GM18909 (cell line): ENCODE data around the gene CD4.

Source experiments
- ATAC-seq: cut with Tn5 transposase; IDR thresholded peaks from one replicate; pipeline ENCODE4 v1.9.1; 2021; ENCODE audit warnings: mild to moderate bottlenecking; ENCODE audit not compliant: unreplicated experiment, poor library complexity

Gene CD4

DNA sequence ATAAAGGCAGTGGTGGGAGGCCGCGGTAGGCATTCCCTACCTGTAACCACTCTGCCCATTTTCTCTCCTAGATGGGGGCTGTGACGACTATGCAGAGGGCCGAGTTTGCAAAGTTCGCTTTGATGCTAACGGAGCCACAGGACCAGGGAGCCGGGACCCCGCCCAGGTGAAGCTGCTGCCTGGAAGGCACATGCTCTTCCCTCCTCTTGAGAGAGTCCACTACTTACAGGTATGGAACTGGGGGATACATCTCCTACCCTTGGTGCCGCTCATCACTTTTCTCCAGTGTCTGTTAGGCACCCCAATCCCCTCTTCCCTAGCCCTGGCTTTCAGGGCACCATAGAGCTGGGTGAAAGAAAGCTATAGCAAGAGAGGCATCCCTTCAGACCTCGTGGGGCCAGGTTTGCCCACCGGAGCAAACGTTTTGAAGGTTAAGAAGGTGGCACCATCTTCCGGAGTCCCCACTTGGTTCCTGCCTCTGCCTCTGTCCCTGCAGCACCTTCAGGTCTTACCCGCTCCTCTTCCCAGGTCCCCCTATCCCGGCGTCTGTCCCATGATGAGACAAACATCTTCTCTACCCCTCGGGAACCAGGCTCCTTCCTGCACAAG, 36.9 kb downstream of the CD4 start:
- ATAC-seq, result no peak

DNA sequence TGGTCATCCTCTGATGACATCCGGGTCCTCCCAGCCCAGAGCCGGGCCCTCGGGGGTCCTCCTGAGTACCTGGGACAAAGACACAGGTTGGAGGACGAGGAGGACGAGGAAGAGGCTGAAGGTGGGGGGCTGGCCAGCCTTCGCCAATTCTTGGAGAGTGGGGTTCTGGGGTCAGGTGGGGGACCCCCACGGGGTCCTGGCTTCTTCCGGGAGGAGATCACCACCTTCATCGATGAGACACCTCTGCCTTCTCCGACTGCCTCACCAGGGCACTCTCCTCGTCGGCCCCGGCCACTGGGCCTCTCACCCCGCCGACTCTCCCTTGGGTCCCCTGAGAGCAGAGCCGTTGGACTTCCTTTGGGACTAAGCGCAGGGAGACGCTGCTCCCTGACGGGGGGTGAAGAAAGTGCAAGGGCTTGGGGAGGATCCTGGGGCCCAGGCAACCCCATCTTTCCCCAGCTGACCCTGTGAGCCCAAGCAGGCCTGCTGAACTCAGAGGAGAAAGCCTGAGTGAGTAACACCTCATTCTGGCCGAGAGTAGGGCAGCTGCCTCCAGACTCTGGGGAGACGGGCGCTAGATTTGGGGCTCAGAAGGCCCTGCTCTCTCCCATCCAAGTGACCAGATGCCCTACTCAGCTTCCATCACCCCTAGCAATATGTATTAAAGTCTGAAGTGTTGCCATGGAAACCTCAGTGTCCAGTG, 37.6 kb downstream of the CD4 start:
- ATAC-seq, result no peak

DNA sequence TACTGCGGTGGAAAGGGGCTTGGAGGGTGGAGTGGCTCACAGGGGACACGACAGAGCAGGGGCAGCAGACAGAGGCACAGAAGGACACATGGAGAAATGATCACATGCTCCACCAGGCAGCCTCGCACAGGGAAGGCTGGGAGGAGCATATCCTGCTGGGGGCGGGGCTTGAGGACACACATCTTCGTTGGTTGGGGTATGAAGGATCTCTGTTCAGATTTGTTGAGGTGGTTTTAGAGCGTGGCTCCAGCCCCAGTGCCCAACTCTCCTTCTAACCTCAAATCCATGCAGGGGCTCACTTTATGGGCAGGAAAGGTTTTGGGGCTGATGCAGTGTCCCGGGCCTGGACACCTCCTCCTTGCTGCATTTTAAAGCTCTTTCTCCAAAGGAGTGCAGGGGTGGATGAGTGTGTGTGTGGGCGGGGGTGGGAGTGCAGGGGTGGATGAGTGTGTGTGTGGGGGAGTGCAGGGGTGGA, 38.1 kb downstream of the CD4 start:
- ATAC-seq, result no peak

DNA sequence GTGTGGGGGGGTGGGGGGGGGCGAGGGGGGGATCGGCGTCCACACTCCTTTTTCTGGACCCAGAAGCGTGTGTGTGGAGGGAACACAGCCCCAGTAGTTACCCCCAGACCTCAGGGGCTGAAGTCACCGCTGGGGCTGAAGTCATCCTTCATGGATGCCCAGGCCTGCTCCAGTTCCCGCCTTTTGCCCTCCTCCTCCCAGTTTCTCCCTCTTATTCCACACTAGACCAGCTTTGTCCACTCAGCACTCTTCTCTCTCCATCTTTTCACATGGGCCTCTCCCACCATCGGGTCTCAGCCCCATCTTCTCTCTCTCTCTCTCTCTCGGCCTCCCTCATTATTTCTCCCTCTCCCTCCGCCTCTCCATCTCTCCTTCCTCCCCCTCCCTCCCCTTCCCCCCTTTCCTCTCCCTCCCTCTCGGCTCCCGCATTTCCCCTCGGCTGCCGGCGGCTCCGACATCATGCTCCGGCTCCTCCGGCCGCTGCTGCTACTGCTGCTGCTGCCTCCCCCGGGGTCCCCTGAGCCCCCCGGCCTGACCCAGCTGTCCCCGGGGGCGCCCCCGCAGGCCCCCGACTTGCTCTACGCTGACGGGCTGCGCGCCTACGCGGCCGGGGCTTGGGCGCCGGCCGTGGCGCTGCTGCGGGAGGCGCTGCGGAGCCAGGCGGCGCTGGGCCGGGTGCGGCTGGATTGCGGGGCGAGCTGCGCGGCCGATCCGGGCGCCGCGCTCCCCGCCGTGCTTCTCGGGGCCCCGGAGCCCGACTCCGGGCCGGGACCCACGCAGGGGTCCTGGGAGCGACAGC, 38.9 kb downstream of the CD4 start, which contains the start of gene P3H3:
Gene P3H3, plus strand, starts transcription at position 426 of the 799 bp plus-strand sequence. Its CDS starts 34 bp downstream, at position 460.
- no peak for ATAC-seq

DNA sequence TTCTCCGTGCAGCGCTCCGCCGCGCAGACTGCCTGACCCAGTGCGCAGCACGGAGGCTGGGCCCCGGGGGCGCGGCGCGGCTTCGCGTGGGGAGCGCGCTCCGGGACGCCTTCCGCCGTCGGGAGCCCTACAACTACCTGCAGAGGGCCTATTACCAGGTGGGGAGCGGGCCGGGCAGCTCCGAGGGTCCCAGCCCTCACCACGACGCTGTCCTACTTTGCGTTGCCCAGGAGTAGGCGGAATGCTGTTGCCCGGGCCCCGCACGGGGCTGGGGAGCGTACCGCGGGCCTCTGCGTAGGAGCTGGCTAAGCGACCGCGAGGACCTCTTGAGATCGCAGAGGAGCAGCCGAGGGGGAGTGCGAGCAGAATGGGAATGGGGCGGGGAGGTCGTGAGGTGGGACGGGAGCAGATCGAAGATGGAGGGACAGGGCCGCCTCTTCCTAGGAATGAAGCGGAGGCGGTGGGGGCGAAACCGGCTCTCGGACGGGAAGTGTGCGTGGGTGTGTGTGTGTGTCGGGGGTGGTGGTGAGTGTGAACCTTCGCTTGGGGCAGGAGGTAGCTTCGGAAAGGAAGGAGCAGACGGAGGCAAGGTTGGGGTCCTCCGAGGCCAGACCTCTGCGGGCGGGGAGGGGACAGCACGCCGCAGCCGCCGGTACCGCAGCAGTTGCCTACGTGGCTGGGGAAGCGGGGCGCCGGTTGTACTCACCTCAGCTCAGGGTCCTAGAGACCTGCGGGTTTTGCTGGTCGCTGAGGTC, 39.6 kb downstream of the CD4 start:
- no peak for ATAC-seq

- ATAC-seq, result no peak
These were observed 40.4 kb downstream of the CD4 start for GRCh38 chr12:6829536-6830220.

DNA sequence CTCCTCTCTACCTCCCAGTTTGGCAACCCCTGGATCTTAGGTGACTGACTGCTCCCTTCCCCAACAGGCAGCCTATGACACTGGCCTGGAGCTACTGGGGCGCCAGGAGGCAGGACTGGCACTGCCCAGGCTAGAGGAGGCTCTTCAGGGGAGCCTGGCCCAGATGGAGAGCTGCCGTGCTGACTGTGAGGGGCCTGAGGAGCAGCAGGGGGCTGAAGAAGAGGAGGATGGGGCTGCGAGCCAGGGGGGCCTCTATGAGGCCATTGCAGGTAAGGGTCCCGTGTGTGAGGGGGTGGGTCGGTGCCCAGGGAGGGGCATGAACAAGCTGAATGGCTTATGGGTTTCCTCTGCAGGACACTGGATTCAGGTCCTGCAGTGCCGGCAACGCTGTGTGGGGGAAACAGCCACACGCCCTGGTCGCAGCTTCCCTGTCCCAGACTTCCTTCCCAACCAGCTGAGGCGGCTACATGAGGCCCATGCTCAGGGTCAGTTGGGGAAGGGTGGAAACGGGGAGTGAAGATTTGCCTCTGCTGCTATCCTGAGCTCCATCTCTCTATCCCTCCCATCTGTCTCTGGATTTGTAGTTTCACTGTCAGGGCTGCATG, 41.1 kb downstream of the CD4 start:
- ATAC-seq, result no peak

- ATAC-seq, result no peak
These were observed 41.7 kb downstream of the CD4 start for GRCh38 chr12:6830999-6831398.

DNA sequence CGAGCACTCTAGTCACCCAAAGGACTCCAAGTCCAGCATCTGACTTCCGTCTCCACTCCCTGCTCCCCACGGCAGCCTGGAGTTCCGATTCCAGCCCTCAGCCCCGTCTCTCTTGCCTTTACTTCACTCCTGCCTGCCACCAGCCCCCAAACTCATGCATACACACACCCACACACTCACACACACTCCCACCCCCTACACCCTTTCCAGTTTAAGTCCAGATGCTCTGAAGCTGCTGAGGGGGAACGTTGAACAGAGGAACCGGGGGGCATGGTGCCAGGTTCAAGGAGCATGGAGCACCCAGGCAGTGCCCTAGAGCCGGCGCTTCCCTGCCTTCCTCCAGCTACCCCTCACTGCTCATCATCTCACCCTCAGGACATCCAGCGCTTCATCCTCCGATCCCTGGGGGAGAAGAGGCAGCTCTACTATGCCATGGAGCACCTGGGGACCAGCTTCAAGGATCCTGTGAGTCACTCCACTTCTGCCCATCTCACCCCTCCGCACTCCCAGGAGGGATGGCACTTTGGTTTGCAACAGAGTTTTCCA, 42.2 kb downstream of the CD4 start:
- no peak for ATAC-seq

GRCh38 chr12:6832125-6832524, 42.8 kb downstream of the CD4 start:
- ATAC-seq, result no peak

GRCh38 chr12:6833189-6833890, 44.0 kb downstream of the CD4 start:
- ATAC-seq, result no peak

GRCh38 chr12:6834254-6834653, 44.9 kb downstream of the CD4 start:
- ATAC-seq, result no peak

GRCh38 chr12:6834873-6835272, 45.5 kb downstream of the CD4 start:
- no peak for ATAC-seq

DNA sequence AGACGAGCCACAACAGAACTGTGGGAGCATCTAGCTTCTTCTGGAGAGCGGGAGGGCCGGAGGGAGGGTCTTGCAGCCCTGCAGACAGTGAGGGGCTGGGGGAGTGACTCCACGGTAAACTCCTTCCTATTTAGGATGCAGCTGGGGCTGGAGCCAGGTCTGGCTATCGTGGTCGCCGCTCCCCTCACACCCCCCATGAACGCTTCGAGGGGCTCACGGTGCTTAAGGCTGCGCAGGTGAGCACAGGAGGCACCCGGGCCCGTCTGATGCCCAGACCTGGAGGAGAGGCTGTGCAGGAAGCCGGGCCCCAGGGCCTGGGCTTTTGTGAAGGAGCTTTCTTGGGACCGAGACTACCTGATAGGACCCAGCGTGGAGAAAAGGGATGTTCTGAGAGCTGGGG, 47.5 kb downstream of the CD4 start:
- ATAC-seq, result no peak

DNA sequence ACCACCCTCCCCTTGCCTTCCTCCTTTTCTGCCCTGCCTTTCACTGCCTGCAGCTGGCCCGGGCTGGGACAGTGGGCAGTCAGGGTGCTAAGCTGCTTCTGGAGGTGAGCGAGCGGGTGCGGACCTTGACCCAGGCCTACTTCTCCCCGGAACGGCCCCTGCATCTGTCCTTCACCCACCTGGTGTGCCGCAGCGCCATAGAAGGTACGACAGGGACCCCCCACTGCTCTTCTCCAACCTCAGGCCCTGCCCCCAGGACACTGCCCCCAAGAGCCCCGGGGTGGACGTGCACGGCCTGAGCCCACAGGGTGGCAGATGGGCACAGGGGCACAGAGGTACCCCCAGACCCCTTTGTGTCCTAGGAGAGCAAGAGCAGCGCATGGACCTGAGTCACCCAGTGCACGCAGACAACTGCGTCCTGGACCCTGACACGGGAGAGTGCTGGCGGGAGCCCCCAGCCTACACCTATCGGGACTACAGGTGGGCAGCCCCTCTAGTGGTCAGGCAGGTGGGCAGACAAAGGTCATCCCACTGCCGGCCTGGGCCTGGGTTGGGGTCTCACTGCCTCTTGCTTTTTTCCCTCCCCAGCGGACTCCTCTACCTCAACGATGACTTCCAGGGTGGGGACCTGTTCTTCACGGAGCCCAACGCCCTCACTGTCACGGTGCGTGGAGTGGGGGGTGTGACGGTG, 48.2 kb downstream of the CD4 start:
- ATAC-seq, result no peak

DNA sequence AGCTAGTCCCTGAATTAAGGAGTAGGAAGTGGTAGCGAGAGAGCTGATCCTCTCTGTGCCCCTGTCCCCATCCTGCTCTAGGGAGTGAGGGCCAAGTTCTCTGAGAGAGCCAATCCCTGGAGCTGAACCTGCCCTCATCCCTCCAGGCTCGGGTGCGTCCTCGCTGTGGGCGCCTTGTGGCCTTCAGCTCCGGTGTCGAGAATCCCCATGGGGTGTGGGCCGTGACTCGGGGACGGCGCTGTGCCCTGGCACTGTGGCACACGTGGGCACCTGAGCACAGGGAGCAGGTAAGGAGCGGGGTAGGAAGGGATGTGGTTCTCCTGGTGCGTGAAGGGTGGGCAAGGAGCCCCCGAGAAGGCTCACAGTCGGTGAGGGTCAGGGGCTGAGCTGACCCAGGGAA, 49.5 kb downstream of the CD4 start:
- no peak for ATAC-seq

- ATAC-seq, result peak; percentile 66
These were observed 50.3 kb downstream of the CD4 start for GRCh38 chr12:6839482-6840201.
